Esophagus muscularis mucosa (tissue), 2 donors: ENCODE results near the gene TMEM263.

Source experiments
- POLR2A ChIP-seq: fragments of 450-650 bp; IDR thresholded peaks from one replicate; pipeline ENCODE4 v1.6.1; 2017; ENCODE audit warnings: antibody characterized with exemption, moderate library complexity, mild to moderate bottlenecking, low read depth
- POLR2AphosphoS5 ChIP-seq, 2 donors: sonication (generic); formaldehyde crosslinking; IDR thresholded peaks; one replicate each; pipeline ENCODE4 v1.6.1; 2017; ENCODE audit warnings: antibody characterized with exemption in 2 of 2

DNA sequence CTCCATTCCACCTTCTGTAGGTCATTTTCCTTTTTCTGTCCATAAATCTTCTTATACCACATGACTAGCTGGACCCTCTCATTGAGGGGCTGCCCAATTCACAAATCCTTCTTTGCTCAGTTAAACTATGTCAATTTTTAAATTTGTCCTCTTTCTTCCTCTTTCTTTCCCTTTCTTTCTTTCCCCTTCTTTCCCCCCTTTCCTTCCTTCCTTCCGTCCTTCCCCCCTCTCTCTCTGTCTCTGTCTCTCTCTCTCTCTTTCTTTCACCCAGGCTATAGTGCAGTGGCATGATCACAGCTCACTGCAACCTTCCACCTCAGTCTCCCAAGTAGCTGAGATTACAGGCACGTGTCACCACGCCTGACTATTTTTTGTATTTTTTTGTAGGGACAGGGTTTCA is 47.1 kb upstream of the TMEM263 start:
- no peak for TF ChIP-seq POLR2A
- TF ChIP-seq POLR2AphosphoS5 (IDR thresholded peaks at IDR 0.05), result no peak
